GM18861 (cell line): ENCODE measurements around the gene SNTB2.

Experiments used
- ATAC-seq: cut with Tn5 transposase; IDR thresholded peaks from one replicate; pipeline ENCODE4 v1.9.1; 2021; ENCODE audit not compliant: unreplicated experiment

The SNTB2 gene

DNA sequence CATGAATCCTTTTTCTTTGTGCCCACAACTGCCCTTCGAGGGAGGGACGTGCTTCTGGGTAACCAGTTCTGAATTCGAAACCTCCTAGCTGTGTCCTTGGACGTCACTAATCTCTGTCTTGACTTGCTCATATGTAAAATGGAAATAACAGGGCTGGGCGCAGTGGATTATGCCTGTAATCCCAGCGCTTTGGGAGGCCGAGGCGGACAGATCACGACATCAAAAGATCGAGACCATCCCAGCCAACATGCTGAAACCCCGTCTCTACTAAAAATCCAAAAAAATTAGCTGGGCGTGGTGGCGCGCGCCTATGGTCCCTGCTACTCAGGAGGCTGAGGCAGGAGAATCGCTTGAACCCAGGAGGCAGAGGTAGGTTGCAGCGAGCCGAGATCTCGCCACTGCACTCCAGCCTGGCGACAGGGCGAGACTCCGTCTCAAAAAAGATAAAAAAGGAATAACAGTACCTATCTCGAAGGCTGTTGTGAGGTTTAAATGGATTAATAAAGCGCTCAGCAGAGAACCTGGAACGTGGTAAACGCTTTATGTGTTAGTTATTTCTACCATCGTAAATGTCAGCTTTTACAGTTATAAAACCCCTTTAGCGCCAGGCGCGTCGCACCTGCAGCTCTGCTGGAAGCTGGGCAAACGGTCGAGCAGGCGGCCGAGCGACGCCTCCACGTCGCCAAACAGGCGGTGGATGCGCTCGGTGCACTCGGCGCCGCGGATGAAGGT is 151.8 kb downstream of the SNTB2 start:
- ATAC-seq: no peak

DNA sequence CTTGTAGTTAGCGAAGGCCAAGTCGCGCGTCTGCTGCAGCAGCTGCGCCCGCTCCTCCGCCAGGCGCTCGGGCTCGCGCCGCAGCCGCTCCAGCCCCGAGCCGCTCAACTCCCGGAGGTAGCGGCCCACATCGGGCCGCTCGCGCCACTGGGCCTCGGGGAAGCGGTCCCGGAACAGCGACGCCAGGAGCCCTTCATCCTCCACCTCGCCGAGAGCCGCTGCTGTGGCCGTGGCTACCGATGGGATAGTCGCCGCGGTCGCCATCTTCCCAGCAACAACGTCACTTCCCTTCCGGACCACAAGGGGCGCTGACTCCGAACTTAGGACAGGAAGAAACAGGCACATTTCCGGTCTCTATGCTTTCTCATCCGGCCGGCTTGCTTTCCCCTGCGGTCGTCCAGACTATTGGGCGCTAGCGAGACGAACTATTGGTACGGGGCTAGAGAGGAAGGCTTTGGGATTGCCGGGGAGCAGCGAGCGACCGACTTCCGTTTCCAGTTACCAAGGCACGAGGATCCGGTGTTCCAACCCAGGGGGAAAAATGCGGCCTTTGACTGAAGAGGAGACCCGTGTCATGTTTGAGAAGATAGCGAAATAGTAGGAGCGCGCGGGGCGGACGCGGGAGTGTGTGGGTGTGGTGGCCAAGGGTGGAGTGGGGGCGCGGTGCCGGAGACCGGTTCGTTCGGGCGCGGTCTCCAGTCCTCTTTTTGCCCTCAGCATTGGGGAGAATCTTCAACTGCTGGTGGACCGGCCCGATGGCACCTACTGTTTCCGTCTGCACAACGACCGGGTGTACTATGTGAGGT is 152.5 kb downstream of the SNTB2 start, which contains the start of the genes COG8 and NIP7:
Gene COG8 (minus strand): TSS at position 276 of the 806 bp plus-strand sequence. CDS start 12 bp downstream, at position 264.
Gene NIP7 (plus strand): TSS at position 484 of the 806 bp plus-strand sequence. CDS start 58 bp downstream, at position 542.
- ATAC-seq: peak; percentile 75

DNA sequence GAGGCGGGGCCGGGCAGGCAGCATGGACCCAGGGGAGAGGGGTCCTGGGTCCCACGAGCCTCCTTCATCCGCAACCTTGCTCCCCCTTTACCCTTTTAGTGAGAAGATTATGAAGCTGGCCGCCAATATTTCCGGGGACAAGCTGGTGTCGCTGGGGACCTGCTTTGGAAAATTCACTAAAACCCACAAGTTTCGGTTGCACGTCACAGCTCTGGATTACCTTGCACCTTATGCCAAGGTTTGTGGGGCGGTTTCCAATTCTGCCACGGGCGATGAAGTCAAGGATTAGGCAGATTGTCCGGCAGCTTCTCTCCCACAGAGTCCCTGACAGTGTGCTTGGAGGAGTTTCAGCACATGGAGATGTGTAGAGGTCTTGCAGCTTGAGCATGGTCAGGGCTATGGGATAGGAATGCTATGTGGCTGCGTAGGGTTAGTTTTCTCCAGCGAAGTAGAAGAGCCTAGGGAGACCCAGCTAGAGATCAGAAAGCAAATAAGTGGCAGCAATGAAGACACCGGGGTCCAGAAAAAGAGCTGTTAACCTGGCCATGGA is 153.2 kb downstream of the SNTB2 start:
- ATAC-seq: no peak

DNA sequence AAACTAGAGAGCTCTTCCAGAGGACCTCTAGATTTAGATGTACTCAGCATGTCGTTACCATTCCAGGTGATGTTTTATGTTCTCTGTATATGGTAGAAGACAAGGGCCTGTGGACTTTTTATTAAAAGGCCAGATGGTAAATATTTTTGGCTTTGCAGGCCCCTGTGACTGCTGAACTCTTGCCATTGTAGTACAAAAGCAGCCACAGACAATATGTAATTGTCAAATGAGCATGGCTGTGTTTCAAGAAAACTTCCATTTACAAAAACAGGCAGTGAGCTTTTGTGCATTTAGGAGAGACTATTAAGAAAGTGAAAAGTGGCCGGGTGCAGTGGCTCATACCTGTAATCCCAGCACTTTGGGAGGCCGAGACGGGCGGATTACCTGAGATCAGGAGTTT is 157.2 kb downstream of the SNTB2 start:
- ATAC-seq: no peak

DNA sequence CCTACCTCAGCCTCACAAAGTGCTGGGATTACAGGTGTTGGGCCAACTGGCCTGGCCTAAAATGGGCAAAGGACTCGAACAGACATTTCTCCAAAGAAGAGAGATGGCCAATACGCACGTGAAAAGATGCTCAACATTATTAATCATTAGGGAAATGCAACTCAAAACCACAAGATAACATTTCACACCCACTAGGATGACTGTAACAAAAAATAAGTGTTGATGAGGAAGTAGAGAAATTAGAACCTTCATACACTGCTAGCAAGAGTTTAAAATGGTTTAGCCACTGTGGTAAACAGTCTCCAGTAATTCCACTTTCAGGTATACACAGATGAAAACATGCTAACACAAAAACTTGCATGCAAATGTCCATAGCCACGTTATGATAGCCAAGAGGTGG is 159.0 kb downstream of the SNTB2 start:
- no peak for ATAC-seq

DNA sequence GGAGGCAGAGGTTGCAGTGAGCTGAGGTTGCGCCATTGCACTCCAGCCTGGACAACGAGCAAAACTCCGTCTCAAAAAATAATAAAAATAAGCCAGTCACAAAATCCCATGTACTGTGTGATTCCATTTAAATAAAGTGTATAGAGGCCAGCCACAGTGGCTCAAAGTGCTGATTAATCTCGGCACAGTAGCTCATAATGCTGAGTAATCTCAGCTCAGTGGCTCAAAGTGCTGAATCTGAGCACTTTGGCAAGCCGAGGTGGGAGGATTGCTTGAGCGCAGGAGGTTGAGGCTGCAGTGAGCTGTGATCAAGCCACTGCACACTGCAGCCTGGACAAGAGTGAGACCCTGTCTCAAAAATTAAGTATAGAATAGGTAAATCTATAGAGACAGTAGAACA is 159.7 kb downstream of the SNTB2 start:
- ATAC-seq: no peak

DNA sequence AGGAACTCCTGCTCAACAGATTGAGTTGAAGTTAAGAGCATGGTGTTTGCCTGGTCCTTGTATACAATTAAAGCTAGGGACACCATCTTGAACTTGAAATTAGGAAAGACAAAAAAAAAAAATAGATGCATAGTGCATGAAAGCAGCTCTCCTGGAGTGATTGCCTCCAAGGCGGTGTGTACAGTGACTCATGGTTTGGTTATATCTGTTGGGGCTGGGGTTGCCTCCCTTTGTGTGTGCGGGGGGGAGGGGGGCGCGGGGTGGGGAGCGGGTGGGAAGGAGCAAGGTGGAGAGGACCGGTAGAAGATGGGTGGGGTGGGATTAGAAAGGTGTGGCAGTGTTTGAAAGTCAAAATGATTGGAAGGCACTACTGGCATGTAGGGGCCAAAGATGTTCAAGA is 161.3 kb downstream of the SNTB2 start:
- no peak for ATAC-seq

DNA sequence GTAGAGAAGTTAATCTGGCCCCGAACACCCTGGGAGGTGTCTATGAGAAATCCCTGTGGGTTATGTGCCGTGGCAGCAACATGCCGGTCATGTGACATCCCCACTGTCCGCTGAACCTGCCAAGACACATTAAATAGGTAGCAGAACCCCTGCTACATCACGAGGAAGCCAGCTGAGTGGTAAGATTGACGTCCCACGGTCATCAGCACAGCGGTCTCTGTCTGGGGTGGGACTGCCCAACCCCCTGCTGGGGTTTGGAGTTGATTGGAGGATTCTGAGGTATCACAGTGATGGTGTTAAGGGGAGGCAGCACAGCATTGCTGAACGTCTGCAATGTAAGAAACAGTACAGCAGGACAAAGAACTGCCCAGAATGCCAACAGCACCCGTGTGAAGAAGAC is 162.6 kb downstream of the SNTB2 start:
- no peak for ATAC-seq

DNA sequence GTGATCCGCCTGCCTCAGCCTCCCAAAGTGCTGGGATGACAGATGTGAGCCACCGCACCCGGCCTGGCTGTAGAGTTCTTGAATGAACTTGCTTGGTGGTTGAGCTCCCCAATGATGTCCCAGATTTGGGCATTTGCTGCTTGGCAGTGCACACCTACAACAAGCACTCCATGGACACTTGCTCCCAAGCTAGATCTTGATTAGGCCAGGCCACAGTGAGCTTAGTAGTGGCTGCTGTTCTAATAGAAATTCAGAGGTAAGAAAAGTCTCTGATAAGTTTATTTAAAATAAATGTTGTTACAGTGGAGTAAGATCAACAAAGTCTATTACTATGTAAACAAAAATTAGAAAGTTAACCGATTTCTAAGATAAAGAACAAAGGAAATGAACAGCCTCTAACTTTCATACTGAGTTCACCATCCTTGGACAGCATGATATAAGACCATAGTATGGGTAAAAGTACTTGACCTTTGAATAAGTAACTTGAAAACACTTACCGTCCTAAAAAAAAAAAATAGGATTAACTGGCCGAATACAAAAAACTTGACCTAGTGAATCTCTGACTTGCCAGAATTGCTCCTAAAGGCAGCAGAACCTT is 163.7 kb downstream of the SNTB2 start:
- no peak for ATAC-seq

DNA sequence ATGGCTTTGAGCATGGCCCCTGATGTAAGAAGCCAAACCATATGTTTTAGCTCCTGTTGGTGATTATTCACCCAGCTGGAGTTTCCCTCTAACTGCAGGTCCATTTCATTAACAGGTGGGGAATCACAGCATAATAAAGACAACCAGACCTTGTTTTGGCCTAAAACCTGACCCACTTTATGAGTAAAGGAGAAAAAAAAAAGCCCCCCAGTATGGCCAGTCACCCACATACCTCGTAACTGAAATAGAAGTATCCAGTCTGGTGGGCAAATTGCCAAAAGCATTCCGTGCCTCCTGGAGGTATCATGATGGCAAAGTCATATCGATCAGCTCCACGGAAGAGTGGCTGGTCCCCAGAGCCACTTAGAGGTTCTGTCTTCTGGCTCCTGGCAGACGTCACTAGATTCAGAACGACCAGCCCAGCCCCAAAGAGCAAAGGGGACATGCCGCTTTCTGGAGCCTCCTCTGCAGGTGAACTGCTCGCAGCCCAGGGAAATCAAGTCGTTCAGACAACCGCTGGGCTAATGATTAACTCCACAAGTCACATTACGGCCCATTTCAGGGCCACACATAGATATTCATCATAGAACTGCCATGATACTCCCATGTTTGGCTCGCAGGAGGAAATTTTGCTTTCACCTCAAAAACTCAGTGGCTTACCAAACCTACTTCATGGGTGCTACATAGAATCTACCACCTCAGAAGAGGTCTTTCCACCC is 164.5 kb downstream of the SNTB2 start, which contains the start of gene TMED6:
Gene TMED6 (minus strand): TSS at position 478 of the 719 bp plus-strand sequence. CDS start 33 bp downstream, at position 445.
- no peak for ATAC-seq
